Activated CD8-positive, alpha-beta memory T cell treated with anti-CD3 and anti-CD28 coated beads, Interleukin-2, amount 10 ng/mL, durations not matched to agents 7 days and 5 days (primary cell): ENCODE measurements around the gene ANTXR1. TPM values are rescaled to one million over a fixed set of nuclear protein-coding genes. Genes with fewer than 3 reads are reported as not detected.
"Not testable (repeated sequence)": the region's sequence is repeated elsewhere in the genome, so short reads cannot be mapped to it uniquely, and the experiment has no call there.

Experiments
- ATAC-seq: fragments of 150-1000 bp; cut with Tn5 transposase; one replicate; pipeline ENCODE4 v1.10.0; 2021; ENCODE audit warnings: moderate library complexity
- CTCF ChIA-PET: fragments of 350-600 bp; sonication (Branson Sonifier 250); formaldehyde crosslinking; loops from one replicate; lab custom pipeline; 2021; ENCODE audit warnings: antibody characterized with exemption; lab: Charles Lee
- DNase-seq: peaks from one replicate; pipeline ENCODE4 v3.0.0-alpha.2; 2020
- H3K27ac Mint-ChIP-seq: one replicate; pipeline ENCODE4 v1.8.0; 2021; ENCODE audit warnings: mild to moderate bottlenecking, mixed read lengths
- H3K27me3 Mint-ChIP-seq: one replicate; pipeline ENCODE4 v1.8.0; 2021; ENCODE audit warnings: mixed read lengths
- H3K36me3 Mint-ChIP-seq: one replicate; pipeline ENCODE4 v1.8.0; 2021; ENCODE audit warnings: mild to moderate bottlenecking, mixed read lengths
- H3K4me1 Mint-ChIP-seq: one replicate; pipeline ENCODE4 v1.8.0; 2021; ENCODE audit warnings: mixed read lengths
- H3K4me3 Mint-ChIP-seq: one replicate; pipeline ENCODE4 v1.8.0; 2021; ENCODE audit warnings: mild to moderate bottlenecking, moderate library complexity, mixed read lengths
- H3K9me3 Mint-ChIP-seq: one replicate; pipeline ENCODE4 v1.8.0; 2022; ENCODE audit warnings: low read depth, mixed read lengths
- total RNA-seq, 2 experiments: library from RNA; stranded (reverse); gene quantifications; one replicate each; pipeline ENCODE4 v1.2.3, GENCODE V29; 2021

The ANTXR1 gene
- total RNA-seq, 2 experiments from 2014 or later: 0.23 TPM; not detected in 1

DNA sequence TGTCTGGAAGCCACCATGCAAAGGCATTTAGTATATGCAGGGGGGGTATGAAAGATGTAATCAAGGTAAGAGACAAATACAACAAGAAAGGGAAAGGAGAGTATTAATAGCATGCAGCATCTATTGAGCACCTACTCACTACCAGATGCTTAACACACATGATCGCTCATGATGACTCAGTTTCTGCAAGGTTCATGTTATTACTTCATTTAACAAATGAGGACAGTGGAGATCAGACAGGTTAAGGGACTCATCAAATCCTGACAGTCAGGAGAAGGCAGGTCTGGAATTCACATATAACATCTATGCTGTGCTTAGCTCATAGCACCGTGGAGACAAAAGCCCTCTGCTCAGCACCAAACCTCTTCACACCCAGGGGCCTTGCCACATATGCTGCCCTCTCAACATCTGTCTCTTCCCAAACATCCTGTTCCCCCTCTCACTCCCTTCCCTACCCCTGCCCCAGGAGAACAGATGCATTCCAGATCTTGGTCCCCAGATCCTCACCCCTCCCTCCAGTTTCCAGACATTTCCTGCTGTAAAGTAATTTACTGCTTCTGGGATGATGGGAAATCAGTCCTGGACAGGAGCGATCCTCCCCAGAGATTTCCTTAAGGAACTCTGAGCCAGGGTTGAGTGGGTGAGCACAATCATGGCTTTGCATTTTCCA is 155.3 kb downstream of the ANTXR1 start:
- ATAC-seq: no peak
- DNase-seq: no peak
- Mint-ChIP-seq H3K9me3 (no peaks in the 10 kb centered on the region), H3K36me3 (no peaks in the 10 kb centered on the region), H3K27me3 (peaks cover 67% of the 10 kb centered on the region), H3K4me1 (no peaks in the 10 kb centered on the region), H3K27ac (no peak overlapping the region), H3K4me3 (no peak overlapping the region)
- CTCF ChIA-PET: no interaction called here

DNA sequence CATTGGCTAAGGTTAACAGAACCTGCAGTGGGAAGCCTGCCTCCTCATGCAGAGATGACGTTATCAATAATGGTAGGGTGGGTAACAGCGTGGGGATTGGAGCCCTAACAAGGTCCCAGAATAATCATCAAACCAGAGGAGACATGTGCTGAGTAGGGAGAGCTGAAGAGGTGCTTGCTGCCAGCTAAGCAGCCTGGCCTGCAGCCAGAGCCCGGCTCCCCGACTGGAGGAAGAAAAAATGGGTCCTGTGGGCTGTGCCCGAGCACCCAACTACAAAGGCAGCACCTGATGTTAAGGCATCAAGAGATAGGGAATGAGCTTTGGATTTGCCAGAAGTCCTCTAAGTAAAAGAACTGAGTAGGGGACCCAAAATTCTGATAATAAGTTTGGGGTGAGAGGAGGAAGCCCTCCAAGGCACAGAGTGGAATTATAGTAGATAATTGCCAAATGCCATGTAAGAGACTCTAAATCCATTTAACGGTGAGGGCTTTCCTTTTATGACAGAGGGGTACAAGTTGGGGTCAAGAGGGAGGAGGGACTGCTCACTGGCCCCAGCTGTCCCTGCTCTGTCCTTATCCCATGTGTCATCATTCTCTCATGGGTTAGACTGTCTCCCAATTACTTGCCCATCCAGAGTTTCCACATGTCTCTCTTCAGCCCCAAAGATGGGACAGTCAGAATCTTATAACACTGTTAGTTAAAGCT is 156.1 kb downstream of the ANTXR1 start:
- Mint-ChIP-seq H3K4me3 (no peak overlapping the region), H3K9me3 (no peaks in the 10 kb centered on the region), H3K27ac (no peak overlapping the region), H3K36me3 (no peaks in the 10 kb centered on the region), H3K27me3 (peaks cover 65% of the 10 kb centered on the region), H3K4me1 (no peaks in the 10 kb centered on the region)
- CTCF ChIA-PET: no interaction called here
- ATAC-seq: no peak
- no peak for DNase-seq

DNA sequence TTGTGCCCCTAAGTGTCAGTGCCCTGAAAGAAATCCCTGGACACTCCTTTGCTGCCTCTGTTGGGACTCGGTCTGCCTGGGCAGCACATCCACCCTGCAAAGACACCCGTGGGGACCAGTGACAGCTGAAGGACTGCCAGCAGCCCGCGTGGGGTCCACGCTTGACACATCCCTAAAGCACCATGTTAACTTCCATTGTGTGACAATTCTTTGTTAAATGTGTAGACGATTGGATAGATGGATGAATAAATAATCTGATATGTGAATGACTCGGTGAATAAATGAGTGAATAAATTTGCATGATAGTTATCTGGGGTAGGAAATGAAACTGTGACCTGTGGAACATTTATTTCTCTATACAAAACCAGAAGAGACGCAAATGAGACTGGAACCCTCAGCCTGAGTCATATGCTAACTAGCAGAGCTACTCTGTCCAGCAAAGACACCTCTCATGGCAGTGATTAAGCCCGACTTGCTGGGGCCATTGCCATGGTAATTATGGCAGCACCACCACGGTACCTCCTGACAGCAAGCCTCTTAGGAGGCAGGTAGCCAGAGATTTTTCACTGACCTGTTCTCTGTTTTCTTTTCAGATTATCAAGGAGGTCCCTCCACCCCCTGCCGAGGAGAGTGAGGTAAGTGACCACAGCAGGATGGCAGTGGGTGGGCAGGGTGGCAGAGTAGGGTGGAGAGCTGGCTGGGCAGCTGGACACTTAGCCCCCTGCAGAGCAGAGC is 156.8 kb downstream of the ANTXR1 start:
- no peaks in the 10 kb centered on the region for H3K4me1 Mint-ChIP-seq
- no peaks in the 10 kb centered on the region for H3K9me3 Mint-ChIP-seq
- CTCF ChIA-PET: no interaction called here
- no peaks in the 10 kb centered on the region for H3K36me3 Mint-ChIP-seq
- DNase-seq (no peak), ATAC-seq (no peak)
- H3K27ac Mint-ChIP-seq: no peak overlapping the region
- H3K4me3 Mint-ChIP-seq: no peak overlapping the region
- H3K27me3 Mint-ChIP-seq: peaks cover 65% of the 10 kb centered on the region

DNA sequence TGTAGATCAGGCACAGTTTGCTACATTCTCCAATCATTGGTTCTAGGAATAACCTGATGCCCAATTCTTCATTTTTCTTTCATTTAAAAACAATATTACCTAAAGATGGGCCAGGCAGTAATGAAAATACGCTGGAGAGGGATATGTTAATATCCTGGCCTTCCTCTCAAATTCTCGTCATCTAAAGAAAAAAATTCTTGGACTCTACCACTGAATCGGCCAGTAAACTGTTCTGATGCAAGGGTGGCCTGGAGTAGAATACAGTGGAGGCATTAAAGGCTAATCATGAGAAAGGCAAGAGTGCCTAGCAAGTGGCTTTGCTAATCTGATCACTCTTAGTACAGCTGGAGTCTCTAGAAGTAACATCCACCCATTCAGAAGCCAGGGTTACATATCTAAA is 157.7 kb downstream of the ANTXR1 start:
- H3K4me3 Mint-ChIP-seq: no peak overlapping the region
- H3K36me3 Mint-ChIP-seq: no peaks in the 10 kb centered on the region
- no peaks in the 10 kb centered on the region for H3K9me3 Mint-ChIP-seq
- ATAC-seq (no peak), DNase-seq (no peak)
- H3K27ac Mint-ChIP-seq: no peak overlapping the region
- CTCF ChIA-PET: no interaction called here
- H3K27me3 Mint-ChIP-seq: peaks cover 61% of the 10 kb centered on the region
- H3K4me1 Mint-ChIP-seq: no peaks in the 10 kb centered on the region

DNA sequence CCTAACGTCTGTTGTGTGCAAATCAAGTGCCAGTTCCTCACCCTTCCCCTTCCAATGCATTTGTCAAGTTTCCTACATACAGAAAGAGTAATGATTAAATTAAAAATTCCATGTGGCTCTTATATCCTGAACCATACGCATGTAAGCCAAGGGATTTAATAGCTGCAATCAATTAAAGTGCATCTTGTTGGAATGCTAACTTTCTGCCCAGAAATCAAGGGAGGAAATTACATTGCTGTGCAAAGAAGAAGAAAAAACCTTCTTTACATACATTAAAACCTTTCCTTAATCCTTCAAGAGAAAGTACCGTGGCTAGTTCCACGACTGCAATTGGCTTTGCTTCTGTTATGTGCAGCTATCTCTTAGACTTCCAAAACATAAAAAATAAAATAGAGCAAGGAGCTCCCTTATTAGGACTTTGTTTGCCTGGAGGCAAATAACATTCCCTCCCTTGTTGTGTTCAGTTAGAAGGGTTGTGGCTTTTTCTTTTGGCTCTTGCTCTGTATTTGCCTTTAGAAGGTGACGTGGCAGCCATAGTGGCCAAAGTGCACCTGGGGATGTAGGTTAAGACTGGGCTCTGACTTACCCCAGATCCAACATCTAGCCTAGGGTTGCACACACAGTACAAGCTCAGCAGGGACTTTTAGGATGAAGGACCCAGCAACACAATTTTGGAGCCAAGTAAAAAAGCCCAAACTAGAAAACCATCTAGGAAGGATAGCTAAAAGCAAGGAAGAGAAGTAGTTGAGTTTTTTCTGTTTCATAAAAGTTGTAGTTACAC is 158.3 kb downstream of the ANTXR1 start:
- no peak overlapping the region for H3K4me3 Mint-ChIP-seq
- no peaks in the 10 kb centered on the region for H3K36me3 Mint-ChIP-seq
- no peak overlapping the region for H3K27ac Mint-ChIP-seq
- H3K4me1 Mint-ChIP-seq: no peaks in the 10 kb centered on the region
- ATAC-seq: no peak
- peaks cover 57% of the 10 kb centered on the region for H3K27me3 Mint-ChIP-seq
- CTCF ChIA-PET: no interaction called here
- no peaks in the 10 kb centered on the region for H3K9me3 Mint-ChIP-seq
- no peak for DNase-seq

DNA sequence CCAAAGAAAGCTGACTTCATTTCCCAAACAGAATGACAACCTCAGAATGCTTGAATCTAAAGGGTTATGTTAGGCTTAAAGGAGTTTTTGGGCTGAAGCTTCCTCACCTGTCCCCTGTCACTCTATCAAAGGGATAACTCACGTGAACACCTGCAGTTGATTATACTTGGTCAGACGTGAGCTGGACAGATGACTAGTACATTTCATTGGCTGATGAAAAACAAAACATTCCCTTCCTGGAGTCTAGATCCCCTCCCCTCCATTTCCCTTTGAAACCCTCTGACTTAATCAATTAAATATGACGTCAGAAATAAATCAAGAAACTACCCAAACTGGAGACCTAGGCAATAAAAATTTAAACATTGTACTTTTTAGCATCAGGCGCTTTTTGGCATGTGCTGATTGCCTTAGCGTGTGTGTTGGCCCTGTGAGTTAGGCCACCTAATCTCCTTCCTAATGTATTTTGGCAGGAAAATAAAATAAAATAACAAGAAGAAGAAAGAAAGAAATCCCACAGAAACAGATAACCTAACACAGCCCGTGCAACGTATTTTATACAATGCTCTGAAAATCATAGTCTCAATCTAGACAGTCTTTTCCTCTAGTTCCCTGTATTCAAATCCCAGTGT is 159.0 kb downstream of the ANTXR1 start:
- Mint-ChIP-seq H3K4me1 (no peaks in the 10 kb centered on the region), H3K36me3 (no peaks in the 10 kb centered on the region), H3K9me3 (no peaks in the 10 kb centered on the region), H3K27ac (no peak overlapping the region), H3K27me3 (peaks cover 58% of the 10 kb centered on the region), H3K4me3 (no peak overlapping the region)
- DNase-seq: no peak
- CTCF ChIA-PET: interaction anchor here (1.5 kb wide), 1 partner anchor 229 kb away, joined by 3 read pairs; no protein-coding TSS in a partner anchor
- ATAC-seq: no peak

DNA sequence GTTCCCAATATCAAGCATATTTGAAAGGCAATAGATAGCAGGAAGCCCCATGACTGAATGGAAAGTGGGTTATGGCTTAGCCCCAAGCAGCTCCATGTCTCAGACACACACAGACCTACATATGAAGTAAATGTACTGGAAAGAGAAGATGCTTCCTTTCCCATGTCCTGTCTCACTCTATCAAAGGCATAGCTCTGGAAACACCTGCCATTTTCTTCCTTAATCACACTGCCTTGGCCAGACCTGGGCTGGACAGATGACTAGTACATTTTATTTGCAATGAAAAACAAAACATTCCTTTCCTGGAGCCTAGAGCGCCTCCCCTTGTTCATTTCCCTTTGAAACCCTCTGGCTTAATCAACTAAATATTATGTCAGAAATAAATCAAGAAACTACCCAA is 160.7 kb downstream of the ANTXR1 start:
- CTCF ChIA-PET: no interaction called here

DNA sequence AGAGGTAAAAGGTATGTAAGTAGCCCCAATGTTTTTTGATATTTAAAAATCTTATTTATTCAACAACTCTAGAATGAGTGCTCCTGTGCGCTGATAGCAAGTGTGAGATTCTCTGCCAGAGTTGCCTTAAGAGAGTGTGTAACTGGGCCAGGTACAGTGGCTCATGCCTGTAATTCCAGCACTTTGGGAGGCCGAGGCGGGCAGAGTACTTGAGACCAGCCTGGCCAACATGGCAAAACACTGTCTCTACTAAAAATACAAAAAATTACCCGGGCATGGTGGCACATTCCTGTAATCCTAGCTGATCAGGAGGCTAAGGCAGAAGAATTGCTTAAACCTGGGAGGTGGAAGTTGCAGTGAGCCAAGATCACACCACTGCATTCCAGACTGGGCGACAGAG is 161.2 kb downstream of the ANTXR1 start:
- peaks cover 54% of the 10 kb centered on the region for H3K27me3 Mint-ChIP-seq
- H3K9me3 Mint-ChIP-seq, H3K36me3 Mint-ChIP-seq, H3K27ac Mint-ChIP-seq, DNase-seq, ATAC-seq, H3K4me1 Mint-ChIP-seq, H3K4me3 Mint-ChIP-seq, CTCF ChIA-PET: not testable (repeated sequence)

More for the DNA sequence above, 160.7 kb downstream of the ANTXR1 start:
- H3K36me3 Mint-ChIP-seq: no peaks in the 10 kb centered on the region
- ATAC-seq (no peak), DNase-seq (no peak)
- H3K27ac Mint-ChIP-seq: no peak overlapping the region
- peaks cover 58% of the 10 kb centered on the region for H3K27me3 Mint-ChIP-seq
- H3K9me3 Mint-ChIP-seq: no peaks in the 10 kb centered on the region
- H3K4me3 Mint-ChIP-seq: no peak overlapping the region
- no peaks in the 10 kb centered on the region for H3K4me1 Mint-ChIP-seq

DNA sequence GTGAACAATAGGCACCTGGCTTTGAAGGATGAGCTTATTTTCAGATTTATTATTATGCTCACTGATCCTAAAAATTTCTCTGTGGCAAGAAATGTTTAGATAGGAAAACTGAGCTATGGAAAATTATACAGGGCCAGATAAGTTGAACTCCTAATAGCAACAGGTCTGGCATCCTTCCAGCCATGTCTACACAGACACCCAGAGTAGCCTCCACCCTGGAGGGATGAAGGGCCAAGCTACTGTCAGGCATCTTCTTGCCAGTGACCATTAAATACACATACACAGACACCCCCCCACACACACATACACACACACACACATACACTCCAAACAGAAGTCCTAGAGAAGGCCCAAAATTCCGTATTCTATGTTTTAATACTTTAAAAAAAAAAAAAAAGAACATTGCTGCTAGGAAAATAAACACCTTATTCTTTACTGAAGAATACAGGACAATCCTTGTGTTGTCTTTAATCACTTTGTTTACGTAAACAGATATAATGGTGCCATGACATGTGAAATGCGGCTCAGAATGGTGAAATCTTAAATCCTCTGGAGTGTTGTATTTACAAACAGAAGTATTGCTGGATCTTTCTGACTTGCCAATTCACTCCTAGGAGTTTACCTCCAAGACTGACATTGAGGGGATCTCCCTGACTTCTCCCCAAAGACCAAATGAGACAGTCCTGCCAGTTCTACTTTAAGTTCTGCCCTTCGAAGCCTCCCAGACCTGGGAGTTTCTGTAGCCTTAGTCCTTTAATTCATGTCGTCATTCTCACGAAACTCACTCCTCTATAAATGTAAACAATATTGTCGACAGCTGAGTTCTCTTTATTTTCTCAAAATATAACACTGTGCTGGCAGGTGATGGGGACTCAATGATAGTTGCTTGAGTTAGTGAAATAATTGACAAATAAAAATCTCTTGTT is 163.1 kb downstream of the ANTXR1 start:
- H3K27ac Mint-ChIP-seq: no peak overlapping the region
- DNase-seq: no peak
- H3K9me3 Mint-ChIP-seq: no peaks in the 10 kb centered on the region
- no peak overlapping the region for H3K4me3 Mint-ChIP-seq
- H3K4me1 Mint-ChIP-seq: no peaks in the 10 kb centered on the region
- no peak for ATAC-seq
- H3K36me3 Mint-ChIP-seq: no peaks in the 10 kb centered on the region
- CTCF ChIA-PET: no interaction called here
- H3K27me3 Mint-ChIP-seq: peaks cover 47% of the 10 kb centered on the region

DNA sequence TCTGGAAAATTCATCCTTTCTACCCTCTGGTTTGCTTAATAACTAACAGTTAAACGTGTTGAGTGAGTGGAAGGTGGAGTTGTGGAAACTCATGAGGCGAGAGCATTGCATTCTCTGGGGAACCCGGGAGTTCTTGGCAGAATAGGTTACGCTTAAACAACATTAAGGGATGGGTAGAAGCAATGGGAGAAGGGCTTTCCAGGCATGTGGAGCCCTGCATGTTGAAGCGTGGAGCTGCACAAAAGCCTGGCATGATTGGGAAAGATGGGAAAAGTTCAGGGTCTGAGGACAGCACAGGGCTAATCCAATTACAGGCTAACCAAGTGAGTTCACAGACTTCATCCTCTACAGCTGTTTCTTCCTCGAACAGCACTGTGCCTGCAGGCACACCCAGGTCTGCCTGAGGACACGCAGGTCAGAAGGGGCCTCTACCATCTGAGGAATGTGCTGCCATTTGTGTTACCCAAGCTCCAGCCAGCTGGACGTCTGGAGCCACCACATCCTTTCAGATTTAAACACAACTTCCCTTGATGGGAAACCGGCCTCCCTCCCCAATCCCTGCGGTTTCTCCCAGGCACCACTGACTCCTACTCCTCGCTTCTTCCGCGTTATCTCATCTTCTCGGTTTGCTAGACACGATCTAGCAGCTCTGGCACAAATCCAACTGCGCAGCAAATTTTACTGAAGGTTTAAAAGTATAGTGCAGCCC is 164.2 kb downstream of the ANTXR1 start:
- ATAC-seq: no peak
- no peak for DNase-seq
- H3K4me3 Mint-ChIP-seq: no peak overlapping the region
- H3K9me3 Mint-ChIP-seq: no peaks in the 10 kb centered on the region
- no peaks in the 10 kb centered on the region for H3K36me3 Mint-ChIP-seq
- CTCF ChIA-PET: no interaction called here
- no peaks in the 10 kb centered on the region for H3K4me1 Mint-ChIP-seq
- peaks cover 39% of the 10 kb centered on the region for H3K27me3 Mint-ChIP-seq
- H3K27ac Mint-ChIP-seq: no peak overlapping the region

DNA sequence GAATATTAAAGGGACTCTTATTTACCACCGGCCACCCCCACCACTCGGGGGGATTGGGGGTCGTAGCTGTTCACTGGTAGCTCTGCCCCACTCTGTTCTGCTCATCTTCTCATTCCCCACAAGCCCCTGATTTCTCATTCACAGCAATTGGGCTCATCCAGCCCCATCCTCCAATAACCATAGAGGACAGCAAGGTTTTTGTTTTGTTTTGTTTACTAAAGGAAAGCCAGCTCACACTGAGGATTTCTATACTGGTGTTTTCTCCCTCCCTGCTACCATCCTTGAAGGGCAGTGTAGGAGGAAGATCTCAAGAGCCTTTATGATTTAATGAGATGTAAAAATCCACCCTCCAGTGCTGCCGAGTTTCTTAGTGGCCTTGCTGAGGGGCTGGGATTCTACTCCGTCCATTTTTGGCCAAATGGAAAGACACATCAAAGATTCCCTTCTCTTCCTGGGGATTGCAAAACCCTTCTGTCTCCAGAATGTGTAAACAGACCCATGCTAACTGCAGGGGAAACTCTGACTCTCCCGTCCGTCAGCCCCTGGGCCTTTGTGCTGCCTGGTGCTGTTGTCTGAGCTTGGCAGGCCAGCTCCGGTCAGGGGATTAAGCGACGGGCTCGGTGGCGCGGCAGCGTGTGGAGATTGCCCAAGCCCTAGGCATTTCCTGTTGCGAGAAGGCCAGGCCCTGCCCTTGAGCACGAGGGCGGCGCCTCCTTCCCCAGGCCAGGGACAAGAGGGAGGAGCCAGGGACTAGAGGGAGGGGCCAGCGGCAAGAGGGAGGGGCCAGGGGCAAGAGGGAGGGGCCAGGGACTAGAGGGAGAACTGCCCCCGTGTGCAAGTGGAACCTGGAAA is 165.0 kb downstream of the ANTXR1 start:
- Mint-ChIP-seq H3K9me3 (no peaks in the 10 kb centered on the region), H3K4me3 (no peak overlapping the region), H3K4me1 (no peaks in the 10 kb centered on the region), H3K27ac (no peak overlapping the region), H3K36me3 (no peaks in the 10 kb centered on the region), H3K27me3 (peaks cover 40% of the 10 kb centered on the region)
- CTCF ChIA-PET: no interaction called here
- DNase-seq (no peak), ATAC-seq (no peak)
